PC-3 (cell line): ENCODE measurements around the gene TEP1. TPM values are rescaled to one million over a fixed set of nuclear protein-coding genes. Genes with fewer than 3 reads are reported as not detected.

Source experiments
- ATAC-seq: fragments of 200-7000 bp; cut with Tn5 transposase; 2 replicates; pipeline ENCODE4 v1.9.1; 2020; ENCODE audit warnings: mild to moderate bottlenecking, moderate library complexity
- BruUV-seq: library from RNA; stranded (reverse); fragments of 400-500 nt; replicated peaks from 2 replicates; lab custom pipeline; 2021; lab: Mats Ljungman, UMichigan
- CTCF ChIA-PET: fragments of 300-600 bp; sonication (Branson Sonifier 250); formaldehyde crosslinking; loops from one replicate; lab custom pipeline; 2022; ENCODE audit warnings: antibody characterized with exemption; lab: Charles Lee
- POLR2A ChIA-PET: fragments of 300-600 bp; sonication (Branson Sonifier 250); formaldehyde crosslinking; loops from one replicate; lab custom pipeline; 2022; ENCODE audit warnings: antibody characterized with exemption; ENCODE audit not compliant: unreplicated experiment; lab: Charles Lee
- DNase-seq: peaks from one replicate; pipeline ENCODE4 v3.0.0-alpha.2; 2015
- H2AFZ ChIP-seq: fragments of 300-600 bp; sonication (generic); 2 replicates; pipeline ENCODE4 v1.6.0; 2016; ENCODE audit warnings: antibody characterized with exemption, low read length
- H3F3A ChIP-seq: fragments of 300-600 bp; sonication (generic); one replicate; pipeline ENCODE4 v1.6.0; 2017; ENCODE audit warnings: antibody characterized with exemption, low read length, control low read depth, mild to moderate bottlenecking; ENCODE audit not compliant: unreplicated experiment
- H3K27ac ChIP-seq: fragments of 300-600 bp; sonication (generic); 2 replicates; pipeline ENCODE4 v1.5.1; 2016; ENCODE audit warnings: mild to moderate bottlenecking, low read length
- H3K27me3 ChIP-seq: fragments of 300-600 bp; sonication (generic); 2 replicates; pipeline ENCODE4 v1.6.1; 2016; ENCODE audit warnings: low read length, mixed read lengths
- H3K36me3 ChIP-seq: fragments of 300-600 bp; sonication (generic); 2 replicates; pipeline ENCODE4 v1.6.1; 2016; ENCODE audit warnings: low read depth, mixed run types, low read length, mixed read lengths
- H3K4me1 ChIP-seq: fragments of 300-600 bp; sonication (generic); 2 replicates; pipeline ENCODE4 v1.5.1; 2016; ENCODE audit warnings: low read length; ENCODE audit not compliant: insufficient read depth
- H3K4me2 ChIP-seq: fragments of 300-600 bp; sonication (generic); 2 replicates; pipeline ENCODE4 v1.6.0; 2016; ENCODE audit warnings: low read length
- H3K4me3 ChIP-seq: fragments of 300-600 bp; sonication (generic); 2 replicates; pipeline ENCODE4 v1.5.1; 2016; ENCODE audit warnings: mild to moderate bottlenecking, low read length, mixed read lengths
- H3K79me2 ChIP-seq: fragments of 300-600 bp; sonication (generic); 2 replicates; pipeline ENCODE4 v1.6.1; 2017; ENCODE audit warnings: low read length, mixed read lengths
- H3K9ac ChIP-seq: fragments of 300-600 bp; sonication (generic); 2 replicates; pipeline ENCODE4 v1.6.0; 2016; ENCODE audit warnings: mild to moderate bottlenecking, low read length
- H3K9me2 ChIP-seq: fragments of 300-600 bp; sonication (generic); replicated peaks from 2 replicates; pipeline ENCODE4 v1.6.1; 2016; ENCODE audit warnings: mixed run types, low read length, mixed read lengths
- H3K9me3 ChIP-seq: fragments of 300-600 bp; sonication (generic); 2 replicates; pipeline ENCODE4 v1.6.1; 2016; ENCODE audit warnings: low read length, mixed read lengths
- H4K20me1 ChIP-seq: fragments of 300-600 bp; sonication (generic); 2 replicates; pipeline ENCODE4 v1.6.1; 2016; ENCODE audit warnings: low read length, mixed read lengths
- EZH2 ChIP-seq: fragments of 300-600 bp; sonication (generic); IDR thresholded peaks from one replicate; pipeline ENCODE4 v1.6.1; 2017; ENCODE audit warnings: antibody characterized with exemption, mild to moderate bottlenecking, low read length; ENCODE audit not compliant: unreplicated experiment
- EZH2phosphoT487 ChIP-seq: fragments of 300-600 bp; sonication (generic); IDR thresholded peaks from 2 replicates; pipeline ENCODE4 v1.6.1; 2018; ENCODE audit warnings: mild to moderate bottlenecking, antibody characterized with exemption, low read length, borderline replicate concordance
- intact Hi-C: fragments of 100-400 bp; cut with micrococcal nuclease; formaldehyde crosslinking; loops from 2 replicates; pipeline ENCODE4 v1.9.0; 2023
- total RNA-seq: library from RNA; depleted of rRNA; stranded (reverse); fragments of >200 nt; gene quantifications from 2 replicates; pipeline ENCODE4 v1.2.3, GENCODE V29; 2014
- TF ChIP-seq, protein P1 (sequence below): fragments of 300-600 bp; sonication (generic); conservative IDR thresholded peaks from 2 replicates; pipeline ENCODE4 v1.5.1; 2017; ENCODE audit warnings: antibody characterized with exemption, low read depth, mild to moderate bottlenecking, low read length

Gene TEP1
- total RNA-seq, 1 experiment from 2014 or later = 8.9 TPM

DNA sequence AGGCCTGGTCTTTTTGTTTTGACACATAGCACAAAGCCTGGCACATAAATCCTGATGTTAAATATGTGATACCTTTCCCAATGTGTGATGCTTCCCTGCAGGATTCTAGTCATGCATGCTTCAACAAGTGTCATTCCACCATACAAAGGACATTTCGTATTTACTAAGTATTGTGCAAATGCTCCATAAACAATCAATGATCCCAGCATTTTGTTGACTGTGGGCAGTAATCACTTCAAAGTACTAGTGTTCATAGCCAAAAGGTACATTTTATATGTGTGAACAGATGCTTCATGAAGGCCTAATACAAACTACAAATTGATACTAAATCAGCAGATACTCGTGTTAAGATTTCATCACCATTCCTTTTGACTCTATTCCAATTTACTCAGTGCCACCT lies 84.6 kb downstream of the TEP1 start:
- ATAC-seq (no peak), DNase-seq (no peak)
- H3K27me3 ChIP-seq = no peaks in the 10 kb centered on the region
- ChIA-PET POLR2A (interaction anchor here (0.7 to 0.9 kb wide), 2 partner anchors 14 to 15 kb away, joined by 3 to 7 read pairs; partner anchors contain the start of gene PARP2), CTCF (interaction anchor here (1.2 kb wide), 1 partner anchor 15 kb away, joined by 6 read pairs; the partner anchor contains the start of gene PARP2)
- H3K27ac ChIP-seq = no peak overlapping the region
- no peak overlapping the region for H2AFZ ChIP-seq
- H3K9me3 ChIP-seq = no peaks in the 10 kb centered on the region
- peaks cover 56% of the 10 kb centered on the region for H3K79me2 ChIP-seq
- H3K4me3 ChIP-seq = no peak overlapping the region
- H4K20me1 ChIP-seq = peaks cover 10% of the 10 kb centered on the region; the same call in 1 of the 2 replicates
- TF ChIP-seq, protein P1, sequence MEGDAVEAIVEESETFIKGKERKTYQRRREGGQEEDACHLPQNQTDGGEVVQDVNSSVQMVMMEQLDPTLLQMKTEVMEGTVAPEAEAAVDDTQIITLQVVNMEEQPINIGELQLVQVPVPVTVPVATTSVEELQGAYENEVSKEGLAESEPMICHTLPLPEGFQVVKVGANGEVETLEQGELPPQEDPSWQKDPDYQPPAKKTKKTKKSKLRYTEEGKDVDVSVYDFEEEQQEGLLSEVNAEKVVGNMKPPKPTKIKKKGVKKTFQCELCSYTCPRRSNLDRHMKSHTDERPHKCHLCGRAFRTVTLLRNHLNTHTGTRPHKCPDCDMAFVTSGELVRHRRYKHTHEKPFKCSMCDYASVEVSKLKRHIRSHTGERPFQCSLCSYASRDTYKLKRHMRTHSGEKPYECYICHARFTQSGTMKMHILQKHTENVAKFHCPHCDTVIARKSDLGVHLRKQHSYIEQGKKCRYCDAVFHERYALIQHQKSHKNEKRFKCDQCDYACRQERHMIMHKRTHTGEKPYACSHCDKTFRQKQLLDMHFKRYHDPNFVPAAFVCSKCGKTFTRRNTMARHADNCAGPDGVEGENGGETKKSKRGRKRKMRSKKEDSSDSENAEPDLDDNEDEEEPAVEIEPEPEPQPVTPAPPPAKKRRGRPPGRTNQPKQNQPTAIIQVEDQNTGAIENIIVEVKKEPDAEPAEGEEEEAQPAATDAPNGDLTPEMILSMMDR = no peak
- TF ChIP-seq EZH2 (no peak), EZH2phosphoT487 (no peak)
- H3K4me2 ChIP-seq = no peak overlapping the region
- H3F3A ChIP-seq = no peaks in the 10 kb centered on the region
- intact Hi-C loops = loop anchor here (5.0 kb wide), 2 partner anchors 84 to 204 kb away; partner anchors contain the start of gene TEP1
- BruUV-seq = no TSS peak
- H3K4me1 ChIP-seq = peaks cover 10% of the 10 kb centered on the region
- no peak overlapping the region for H3K9ac ChIP-seq
- H3K36me3 ChIP-seq = peaks cover 33% of the 10 kb centered on the region
- no peaks in the 10 kb centered on the region for H3K9me2 ChIP-seq

DNA sequence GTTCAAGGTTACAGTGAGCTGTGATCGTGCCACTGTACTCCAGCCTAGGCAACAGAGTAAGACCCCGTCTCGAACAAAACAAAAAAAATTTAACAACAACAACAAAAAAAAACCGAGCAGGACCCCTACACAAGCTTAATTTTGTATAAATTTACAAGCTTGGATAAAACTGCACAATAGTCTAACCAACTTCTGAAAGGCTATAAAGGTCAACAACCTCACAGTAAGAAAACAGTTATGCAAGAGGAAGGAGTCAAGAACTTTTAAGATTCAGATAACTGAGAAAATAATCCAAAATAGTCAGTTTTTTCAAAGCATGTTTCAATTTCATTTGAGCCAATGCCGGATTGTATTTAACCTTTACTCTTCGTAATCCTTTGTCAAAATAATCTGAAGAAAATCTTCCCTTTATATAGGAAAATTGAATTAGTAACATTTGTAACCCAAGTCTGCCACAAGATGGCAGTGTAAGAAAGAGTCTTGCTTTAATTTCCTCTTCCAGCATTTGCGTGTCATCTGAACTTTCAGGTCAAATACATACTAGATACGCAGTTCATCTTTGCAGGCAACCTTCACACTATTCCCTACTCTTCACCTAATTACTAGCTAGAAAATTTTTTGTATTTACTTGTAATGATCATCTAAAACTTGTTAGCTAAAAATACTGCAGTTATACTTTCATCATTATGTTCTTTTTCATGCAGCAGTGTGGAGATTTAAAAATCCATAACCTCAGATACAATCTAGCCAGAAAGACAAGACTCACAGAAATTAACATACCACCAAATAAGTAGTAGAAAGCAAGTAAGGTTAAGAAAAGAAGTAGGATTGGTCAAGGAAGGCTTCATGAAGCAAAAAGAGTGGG lies 86.1 kb downstream of the TEP1 start:
- H3K27me3 ChIP-seq = no peaks in the 10 kb centered on the region
- peaks cover 10% of the 10 kb centered on the region; the same call in 1 of the 2 replicates for H4K20me1 ChIP-seq
- DNase-seq = peak; percentile 81
- H3K4me1 ChIP-seq = peaks cover 7% of the 10 kb centered on the region
- H3K4me2 ChIP-seq = peak overlapping the region; percentile 27; the same call in 1 of the 2 replicates
- intact Hi-C loops = loop anchor here (1.0 to 5.0 kb wide), 3 partner anchors 85 to 282 kb away; partner anchors contain the start of gene TEP1
- peaks cover 35% of the 10 kb centered on the region for H3K36me3 ChIP-seq
- CTCF ChIA-PET = interaction anchor here (0.6 to 1.2 kb wide), 3 partner anchors 16 to 287 kb away, joined by 3 to 6 read pairs (median 3); partner anchors contain the start of gene PARP2
- no peak overlapping the region for H3K4me3 ChIP-seq
- no peak overlapping the region for H3K9ac ChIP-seq
- no peak overlapping the region for H3K27ac ChIP-seq
- no peak overlapping the region for H2AFZ ChIP-seq
- peaks cover 47% of the 10 kb centered on the region for H3K79me2 ChIP-seq
- no peaks in the 10 kb centered on the region for H3K9me2 ChIP-seq
- no peaks in the 10 kb centered on the region for H3F3A ChIP-seq
- peak; percentile 45; the same call in 1 of the 2 replicates for ATAC-seq
- BruUV-seq = no TSS peak
- TF ChIP-seq, protein P1 = peak; percentile 88
- no peak for TF ChIP-seq EZH2phosphoT487
- TF ChIP-seq EZH2 = no peak
- POLR2A ChIA-PET = interaction anchor here (0.9 kb wide), 1 partner anchor 16 kb away, joined by 7 read pairs; the partner anchor contains the start of gene PARP2
- H3K9me3 ChIP-seq = no peaks in the 10 kb centered on the region
